Activated CD8-positive, alpha-beta memory T cell treated with anti-CD3 and anti-CD28 coated beads, Interleukin-2, amount 10 ng/mL, durations not matched to agents 7 days and 5 days (primary cell): ENCODE results near the gene TRPV3. TPM values are rescaled to one million over a fixed set of nuclear protein-coding genes. Genes with fewer than 3 reads are reported as not detected.
A peak's percentile ranks its signal among the peaks of the same experiment; 100 is the strongest.

Experiments
- ATAC-seq: fragments of 150-1000 bp; cut with Tn5 transposase; one replicate; pipeline ENCODE4 v1.10.0; 2021; ENCODE audit warnings: moderate library complexity
- CTCF ChIA-PET: fragments of 350-600 bp; sonication (Branson Sonifier 250); formaldehyde crosslinking; loops from one replicate; lab custom pipeline; 2021; ENCODE audit warnings: antibody characterized with exemption; lab: Charles Lee
- DNase-seq: peaks from one replicate; pipeline ENCODE4 v3.0.0-alpha.2; 2020
- H3K27ac Mint-ChIP-seq: one replicate; pipeline ENCODE4 v1.8.0; 2021; ENCODE audit warnings: mild to moderate bottlenecking, mixed read lengths
- H3K27me3 Mint-ChIP-seq: one replicate; pipeline ENCODE4 v1.8.0; 2021; ENCODE audit warnings: mixed read lengths
- H3K36me3 Mint-ChIP-seq: one replicate; pipeline ENCODE4 v1.8.0; 2021; ENCODE audit warnings: mild to moderate bottlenecking, mixed read lengths
- H3K4me1 Mint-ChIP-seq: one replicate; pipeline ENCODE4 v1.8.0; 2021; ENCODE audit warnings: mixed read lengths
- H3K4me3 Mint-ChIP-seq: one replicate; pipeline ENCODE4 v1.8.0; 2021; ENCODE audit warnings: mild to moderate bottlenecking, moderate library complexity, mixed read lengths
- H3K9me3 Mint-ChIP-seq: one replicate; pipeline ENCODE4 v1.8.0; 2022; ENCODE audit warnings: low read depth, mixed read lengths
- total RNA-seq, 2 experiments: library from RNA; stranded (reverse); gene quantifications; one replicate each; pipeline ENCODE4 v1.2.3, GENCODE V29; 2021

TRPV3 gene
- total RNA-seq, 2 experiments from 2014 or later = 0.41 to 0.98 TPM

- Mint-ChIP-seq H3K9me3 (no peaks in the 10 kb centered on the region), H3K27me3 (peaks cover 3% of the 10 kb centered on the region), H3K4me3 (no peak overlapping the region), H3K4me1 (no peaks in the 10 kb centered on the region), H3K27ac (no peak overlapping the region), H3K36me3 (no peaks in the 10 kb centered on the region)
- DNase-seq = no peak
- CTCF ChIA-PET = no interaction called here
- ATAC-seq = no peak
These were observed 7.9 kb downstream of the TRPV3 start for GRCh38 chr17:3549610-3550162.

GRCh38 chr17:3547628-3548027 is 10.0 kb downstream of the TRPV3 start:
- Mint-ChIP-seq H3K27me3 (no peaks in the 10 kb centered on the region), H3K4me3 (no peak overlapping the region), H3K27ac (no peak overlapping the region), H3K4me1 (no peaks in the 10 kb centered on the region), H3K9me3 (no peaks in the 10 kb centered on the region), H3K36me3 (no peaks in the 10 kb centered on the region)
- ATAC-seq = no peak
- CTCF ChIA-PET = no interaction called here
- DNase-seq = no peak

- CTCF ChIA-PET = no interaction called here
- Mint-ChIP-seq H3K4me3 (no peak overlapping the region), H3K36me3 (no peaks in the 10 kb centered on the region), H3K9me3 (no peaks in the 10 kb centered on the region), H3K4me1 (no peaks in the 10 kb centered on the region), H3K27ac (no peak overlapping the region), H3K27me3 (no peaks in the 10 kb centered on the region)
- DNase-seq (no peak), ATAC-seq (no peak)
These were observed 10.6 kb downstream of the TRPV3 start for GRCh38 chr17:3546997-3547396.

GRCh38 chr17:3546521-3546920 is 11.1 kb downstream of the TRPV3 start:
- no peak overlapping the region for H3K4me3 Mint-ChIP-seq
- no peaks in the 10 kb centered on the region for H3K4me1 Mint-ChIP-seq
- H3K27ac Mint-ChIP-seq = no peak overlapping the region
- CTCF ChIA-PET = no interaction called here
- peaks cover 1% of the 10 kb centered on the region for H3K27me3 Mint-ChIP-seq
- DNase-seq (no peak), ATAC-seq (no peak)
- no peaks in the 10 kb centered on the region for H3K36me3 Mint-ChIP-seq
- H3K9me3 Mint-ChIP-seq = no peaks in the 10 kb centered on the region

GRCh38 chr17:3545151-3545550 is 12.5 kb downstream of the TRPV3 start:
- Mint-ChIP-seq H3K36me3 (no peaks in the 10 kb centered on the region), H3K9me3 (no peaks in the 10 kb centered on the region), H3K27ac (no peak overlapping the region), H3K4me3 (no peak overlapping the region), H3K27me3 (peaks cover 4% of the 10 kb centered on the region), H3K4me1 (peaks cover 3% of the 10 kb centered on the region)
- ATAC-seq (no peak), DNase-seq (no peak)
- CTCF ChIA-PET = no interaction called here

- DNase-seq (no peak), ATAC-seq (no peak)
- Mint-ChIP-seq H3K36me3 (no peaks in the 10 kb centered on the region), H3K27ac (no peak overlapping the region), H3K27me3 (peaks cover 6% of the 10 kb centered on the region), H3K9me3 (no peaks in the 10 kb centered on the region), H3K4me1 (peaks cover 5% of the 10 kb centered on the region), H3K4me3 (no peak overlapping the region)
- CTCF ChIA-PET = no interaction called here
These were observed 13.2 kb downstream of the TRPV3 start for GRCh38 chr17:3544365-3544764.

- Mint-ChIP-seq H3K27ac (no peak overlapping the region), H3K36me3 (no peaks in the 10 kb centered on the region), H3K4me3 (no peak overlapping the region), H3K4me1 (peaks cover 5% of the 10 kb centered on the region), H3K9me3 (no peaks in the 10 kb centered on the region), H3K27me3 (peaks cover 6% of the 10 kb centered on the region)
- DNase-seq (no peak), ATAC-seq (no peak)
- CTCF ChIA-PET = no interaction called here
These were observed 14.2 kb downstream of the TRPV3 start for GRCh38 chr17:3543453-3543852.

GRCh38 chr17:3542410-3543088 is 15.1 kb downstream of the TRPV3 start:
- CTCF ChIA-PET = no interaction called here
- DNase-seq (no peak), ATAC-seq (no peak)
- Mint-ChIP-seq H3K36me3 (no peaks in the 10 kb centered on the region), H3K4me3 (no peak overlapping the region), H3K27ac (no peak overlapping the region), H3K27me3 (peaks cover 9% of the 10 kb centered on the region), H3K9me3 (no peaks in the 10 kb centered on the region), H3K4me1 (peaks cover 5% of the 10 kb centered on the region)

- DNase-seq (no peak), ATAC-seq (no peak)
- no peak overlapping the region for H3K4me3 Mint-ChIP-seq
- H3K9me3 Mint-ChIP-seq = no peaks in the 10 kb centered on the region
- no peak overlapping the region for H3K27ac Mint-ChIP-seq
- peaks cover 16% of the 10 kb centered on the region for H3K27me3 Mint-ChIP-seq
- H3K36me3 Mint-ChIP-seq = no peaks in the 10 kb centered on the region
- H3K4me1 Mint-ChIP-seq = peaks cover 5% of the 10 kb centered on the region
- CTCF ChIA-PET = no interaction called here
These were observed 17.6 kb downstream of the TRPV3 start for GRCh38 chr17:3539881-3540540.

- DNase-seq (no peak), ATAC-seq (no peak)
- Mint-ChIP-seq H3K9me3 (no peaks in the 10 kb centered on the region), H3K27me3 (peaks cover 20% of the 10 kb centered on the region), H3K27ac (no peak overlapping the region), H3K36me3 (no peaks in the 10 kb centered on the region), H3K4me1 (peaks cover 10% of the 10 kb centered on the region), H3K4me3 (no peak overlapping the region)
- CTCF ChIA-PET = interaction anchor here (1.0 to 1.9 kb wide), 2 partner anchors 12 to 18 kb away, joined by 3 to 5 read pairs; no protein-coding TSS in a partner anchor
These were observed 20.9 kb downstream of the TRPV3 start for GRCh38 chr17:3536716-3537115.

- CTCF ChIA-PET = interaction anchor here (1.9 kb wide), 1 partner anchor 20 kb away, joined by 5 read pairs; no protein-coding TSS in a partner anchor
- peaks cover 17% of the 10 kb centered on the region for H3K27me3 Mint-ChIP-seq
- no peaks in the 10 kb centered on the region for H3K9me3 Mint-ChIP-seq
- H3K27ac Mint-ChIP-seq = no peak overlapping the region
- H3K4me3 Mint-ChIP-seq = no peak overlapping the region
- H3K4me1 Mint-ChIP-seq = peaks cover 9% of the 10 kb centered on the region
- H3K36me3 Mint-ChIP-seq = no peaks in the 10 kb centered on the region
- peak; percentile 73 for DNase-seq
- peak; percentile 84 for ATAC-seq
These were observed 22.2 kb downstream of the TRPV3 start for GRCh38 chr17:3535253-3535995.

GRCh38 chr17:3534881-3535252 is 22.7 kb downstream of the TRPV3 start:
- ATAC-seq (peak; percentile 65), DNase-seq (no peak)
- H3K9me3 Mint-ChIP-seq = no peaks in the 10 kb centered on the region
- H3K36me3 Mint-ChIP-seq = no peaks in the 10 kb centered on the region
- CTCF ChIA-PET = no interaction called here
- peaks cover 14% of the 10 kb centered on the region for H3K27me3 Mint-ChIP-seq
- no peak overlapping the region for H3K27ac Mint-ChIP-seq
- H3K4me1 Mint-ChIP-seq = peaks cover 4% of the 10 kb centered on the region
- H3K4me3 Mint-ChIP-seq = peak overlapping the region; percentile 15

- ATAC-seq (no peak), DNase-seq (no peak)
- H3K27ac Mint-ChIP-seq = no peak overlapping the region
- peaks cover 14% of the 10 kb centered on the region for H3K27me3 Mint-ChIP-seq
- no peaks in the 10 kb centered on the region for H3K9me3 Mint-ChIP-seq
- CTCF ChIA-PET = no interaction called here
- no peak overlapping the region for H3K4me3 Mint-ChIP-seq
- H3K36me3 Mint-ChIP-seq = no peaks in the 10 kb centered on the region
- H3K4me1 Mint-ChIP-seq = peaks cover 4% of the 10 kb centered on the region
These were observed 23.9 kb downstream of the TRPV3 start for GRCh38 chr17:3533752-3534151.

GRCh38 chr17:3532859-3533142 is 24.8 kb downstream of the TRPV3 start:
- Mint-ChIP-seq H3K36me3 (no peaks in the 10 kb centered on the region), H3K27me3 (peaks cover 11% of the 10 kb centered on the region), H3K27ac (no peak overlapping the region), H3K9me3 (no peaks in the 10 kb centered on the region), H3K4me3 (no peak overlapping the region), H3K4me1 (peaks cover 4% of the 10 kb centered on the region)
- ATAC-seq = no peak
- CTCF ChIA-PET = no interaction called here
- no peak for DNase-seq
